ENCODE measurements around the gene SLC1A1. TPM values are rescaled to one million over a fixed set of nuclear protein-coding genes. Genes with fewer than 3 reads are reported as not detected.

Gene SLC1A1
- total RNA-seq, 1 experiment from 2014 or later: 1.6 TPM

GRCh38 chr9:4620881-4621555, 130.8 kb downstream of the SLC1A1 start:
- in situ Hi-C loops (cut with HindIII; ENCODE audit: low pct_unique_long_range_greater_than_20kb, low sequenced_read_pairs): no loop called here
- DNase-seq (ENCODE audit: low read depth, low spot score): no peak

- DNase-seq (ENCODE audit: low read depth, low spot score): no peak
- in situ Hi-C loops (cut with HindIII; ENCODE audit: low pct_unique_long_range_greater_than_20kb, low sequenced_read_pairs): no loop called here
Observed at GRCh38 chr9:4622016-4622415, 131.7 kb downstream of the SLC1A1 start.

- in situ Hi-C loops (cut with HindIII; ENCODE audit: low pct_unique_long_range_greater_than_20kb, low sequenced_read_pairs): no loop called here
- DNase-seq (ENCODE audit: low read depth, low spot score): no peak
Observed at GRCh38 chr9:4630836-4631235, 140.6 kb downstream of the SLC1A1 start.

Other genes starting within 250 kb of the SLC1A1 start
- 0.03 and 0.08 TPM in 2 replicates for gene GLIS3, start 190.4 kb upstream of the SLC1A1 start, total RNA-seq (2014; rRNA removed; shearing (Covaris generic))
- 6.4 and 9.0 TPM in 2 replicates for gene PLPP6, start 171.8 kb downstream of the SLC1A1 start, total RNA-seq (2014; rRNA removed; shearing (Covaris generic))
- gene SPATA6L, start 176.0 kb downstream of the SLC1A1 start, total RNA-seq (2014; rRNA removed; shearing (Covaris generic)): 0.08 and 1.3 TPM in 2 replicates
- 8.9 and 11.0 TPM in 2 replicates for gene CDC37L1, start 189.1 kb downstream of the SLC1A1 start, total RNA-seq (2014; rRNA removed; shearing (Covaris generic))